ENCODE results near the gene NOC4L.

The NOC4L gene

GRCh38 chr12:132171293-132171967 is 27.2 kb downstream of the NOC4L start:
- FAIRE-seq: no peak

- no peak for FAIRE-seq
These were observed 27.8 kb downstream of the NOC4L start for GRCh38 chr12:132171968-132172521.

GRCh38 chr12:132172619-132173018 is 28.4 kb downstream of the NOC4L start:
- FAIRE-seq: no peak

GRCh38 chr12:132173135-132174014 is 29.1 kb downstream of the NOC4L start:
- no peak for FAIRE-seq

- FAIRE-seq: no peak
These were observed 30.0 kb downstream of the NOC4L start for GRCh38 chr12:132174015-132174838.

- FAIRE-seq: no peak
These were observed 30.7 kb downstream of the NOC4L start for GRCh38 chr12:132174839-132175490.

GRCh38 chr12:132175496-132176384 is 31.5 kb downstream of the NOC4L start:
- FAIRE-seq: no peak

- no peak for FAIRE-seq
These were observed 32.2 kb downstream of the NOC4L start for GRCh38 chr12:132176385-132176919.

GRCh38 chr12:132176920-132177551 is 32.8 kb downstream of the NOC4L start:
- no peak for FAIRE-seq

GRCh38 chr12:132178316-132178715 is 34.1 kb downstream of the NOC4L start:
- FAIRE-seq: no peak

- no peak for FAIRE-seq
These were observed 34.6 kb downstream of the NOC4L start for GRCh38 chr12:132178801-132179401.

GRCh38 chr12:132179431-132180362 is 35.4 kb downstream of the NOC4L start:
- FAIRE-seq: no peak

- FAIRE-seq: no peak
These were observed 36.6 kb downstream of the NOC4L start for GRCh38 chr12:132180648-132181546.

- FAIRE-seq: no peak
These were observed 37.4 kb downstream of the NOC4L start for GRCh38 chr12:132181570-132182200.

- no peak for FAIRE-seq
These were observed 38.0 kb downstream of the NOC4L start for GRCh38 chr12:132182206-132182710.

- FAIRE-seq: no peak
These were observed 38.6 kb downstream of the NOC4L start for GRCh38 chr12:132182711-132183365.

All from colon (tissue), 2 donors.